Measurements from ENCODE around the gene TACC2.
A peak's percentile ranks its signal among the peaks of the same experiment; 100 is the strongest.
"Not testable (repeated sequence)": the region's sequence is repeated elsewhere in the genome, so short reads cannot be mapped to it uniquely, and the experiment has no call there.

The TACC2 gene

GRCh38 chr10:122010405-122011050 is 21.6 kb downstream of the TACC2 start:
- H3K27me3 ChIP-seq (ENCODE audit: insufficient read depth, low read length, poor library complexity), result no peaks in the 10 kb centered on the region
- no peak overlapping the region for H2BK5ac ChIP-seq (ENCODE audit: low read length)

GRCh38 chr10:122012731-122013130 is 23.8 kb downstream of the TACC2 start:
- H3K4me2 ChIP-seq (ENCODE audit: low read length), result no peak overlapping the region
- no peak overlapping the region for H3K23ac ChIP-seq (ENCODE audit: low read length)
- H3K18ac ChIP-seq (ENCODE audit: low read length), result no peak overlapping the region
- H3K4me3 ChIP-seq (ENCODE audit: low read length), result no peak overlapping the region
- H2AK5ac ChIP-seq (ENCODE audit: low read length), result no peak overlapping the region
- no peaks in the 10 kb centered on the region for H3K27me3 ChIP-seq (ENCODE audit: insufficient read depth, low read length, poor library complexity)
- H3K79me1 ChIP-seq (ENCODE audit: low read length), result no peaks in the 10 kb centered on the region
- no peak overlapping the region for H2BK15ac ChIP-seq (replicated peaks; ENCODE audit: low read depth)
- no peak overlapping the region for H2BK120ac ChIP-seq (ENCODE audit: low read depth, low read length)
- no peak overlapping the region for H2BK5ac ChIP-seq (ENCODE audit: low read length)
- no peaks in the 10 kb centered on the region for H3K4me1 ChIP-seq (ENCODE audit: control insufficient read depth, low read depth, low read length)
- no CpG with 5 or more reads among the region's 5 CpGs for WGBS (ENCODE audit: extremely low coverage, insufficient coverage, low lambda C conversion rate)
- no peak overlapping the region for H3K4ac ChIP-seq (ENCODE audit: low read depth, low read length)
- H4K8ac ChIP-seq (ENCODE audit: low read depth, low read length), result no peak overlapping the region
- no peak for DNase-seq
- H3K36me3 ChIP-seq (ENCODE audit: control insufficient read depth, insufficient read depth, low read length), result no peaks in the 10 kb centered on the region
- no peaks in the 10 kb centered on the region for H3K79me2 ChIP-seq (ENCODE audit: control insufficient read depth, insufficient read depth, low read length)
- H4K5ac ChIP-seq (ENCODE audit: low read length), result no peak overlapping the region
- no peak overlapping the region for H3K56ac ChIP-seq (ENCODE audit: low read length)
- H3K27ac ChIP-seq (ENCODE audit: low read depth, low read length), result no peak overlapping the region
- H3K9ac ChIP-seq (ENCODE audit: low read length), result no peak overlapping the region

More at GRCh38 chr10:122010405-122011050, 21.6 kb downstream of the TACC2 start:
- no peak overlapping the region for H3K4ac ChIP-seq (ENCODE audit: low read depth, low read length)
- H3K56ac ChIP-seq (ENCODE audit: low read length), result no peak overlapping the region
- H2BK120ac ChIP-seq (ENCODE audit: low read depth, low read length), result no peak overlapping the region
- H4K8ac ChIP-seq (ENCODE audit: low read depth, low read length), result no peak overlapping the region
- no peak overlapping the region for H3K4me2 ChIP-seq (ENCODE audit: low read length)
- H3K4me1 ChIP-seq (ENCODE audit: control insufficient read depth, low read depth, low read length), result no peaks in the 10 kb centered on the region
- no peak overlapping the region for H3K23ac ChIP-seq (ENCODE audit: low read length)
- no peaks in the 10 kb centered on the region for H3K36me3 ChIP-seq (ENCODE audit: control insufficient read depth, insufficient read depth, low read length)
- H2AK5ac ChIP-seq (ENCODE audit: low read length), result no peak overlapping the region
- H3K9ac ChIP-seq (ENCODE audit: low read length), result no peak overlapping the region
- H3K79me2 ChIP-seq (ENCODE audit: control insufficient read depth, insufficient read depth, low read length), result no peaks in the 10 kb centered on the region
- no peak for DNase-seq
- H3K4me3 ChIP-seq (ENCODE audit: low read length), result no peak overlapping the region
- H3K27ac ChIP-seq (ENCODE audit: low read depth, low read length), result no peak overlapping the region
- no peak overlapping the region for H2BK15ac ChIP-seq (replicated peaks; ENCODE audit: low read depth)
- WGBS (ENCODE audit: extremely low coverage, insufficient coverage, low lambda C conversion rate), result no CpG with 5 or more reads among the region's 4 CpGs
- no peak overlapping the region for H4K5ac ChIP-seq (ENCODE audit: low read length)
- no peak overlapping the region for H3K18ac ChIP-seq (ENCODE audit: low read length)
- no peaks in the 10 kb centered on the region for H3K79me1 ChIP-seq (ENCODE audit: low read length)

GRCh38 chr10:122013311-122013780 is 24.4 kb downstream of the TACC2 start:
- Histone ChIP-seq H3K56ac (ENCODE audit: low read length) (peak overlapping the region; percentile 49), H3K27ac (ENCODE audit: low read depth, low read length) (no peak overlapping the region), H3K23ac (ENCODE audit: low read length) (no peak overlapping the region), H3K9ac (ENCODE audit: low read length) (no peak overlapping the region), H3K79me2 (ENCODE audit: control insufficient read depth, insufficient read depth, low read length) (no peaks in the 10 kb centered on the region), H3K79me1 (ENCODE audit: low read length) (no peaks in the 10 kb centered on the region), H3K4ac (ENCODE audit: low read depth, low read length) (no peak overlapping the region), H4K5ac (ENCODE audit: low read length) (no peak overlapping the region), H3K4me1 (ENCODE audit: control insufficient read depth, low read depth, low read length) (no peaks in the 10 kb centered on the region), H2BK15ac (replicated peaks; ENCODE audit: low read depth) (no peak overlapping the region), H2BK5ac (ENCODE audit: low read length) (no peak overlapping the region), H2AK5ac (ENCODE audit: low read length) (no peak overlapping the region), H3K36me3 (ENCODE audit: control insufficient read depth, insufficient read depth, low read length) (no peaks in the 10 kb centered on the region), H3K27me3 (ENCODE audit: insufficient read depth, low read length, poor library complexity) (no peaks in the 10 kb centered on the region), H3K4me2 (ENCODE audit: low read length) (no peak overlapping the region), H3K18ac (ENCODE audit: low read length) (no peak overlapping the region), H2BK120ac (ENCODE audit: low read depth, low read length) (no peak overlapping the region), H4K8ac (ENCODE audit: low read depth, low read length) (no peak overlapping the region), H3K4me3 (ENCODE audit: low read length) (no peak overlapping the region)
- DNase-seq, result peak; percentile 69
- no CpG with 5 or more reads among the region's 8 CpGs for WGBS (ENCODE audit: extremely low coverage, insufficient coverage, low lambda C conversion rate)

- no CpG with 5 or more reads among the region's 3 CpGs for WGBS (ENCODE audit: extremely low coverage, insufficient coverage, low lambda C conversion rate)
These were observed 25.8 kb downstream of the TACC2 start for GRCh38 chr10:122014652-122015248.

GRCh38 chr10:122017926-122018325 is 29.0 kb downstream of the TACC2 start:
- not testable (repeated sequence) for H2BK15ac ChIP-seq (replicated peaks; ENCODE audit: low read depth); H4K5ac ChIP-seq (ENCODE audit: low read length); H2BK120ac ChIP-seq (ENCODE audit: low read depth, low read length); H3K4me3 ChIP-seq (ENCODE audit: low read length); H3K27ac ChIP-seq (ENCODE audit: low read depth, low read length); H3K4ac ChIP-seq (ENCODE audit: low read depth, low read length); H3K4me1 ChIP-seq (ENCODE audit: control insufficient read depth, low read depth, low read length); H3K9ac ChIP-seq (ENCODE audit: low read length); H3K18ac ChIP-seq (ENCODE audit: low read length); H3K79me1 ChIP-seq (ENCODE audit: low read length); H3K79me2 ChIP-seq (ENCODE audit: control insufficient read depth, insufficient read depth, low read length); H4K8ac ChIP-seq (ENCODE audit: low read depth, low read length); H3K56ac ChIP-seq (ENCODE audit: low read length); H3K27me3 ChIP-seq (ENCODE audit: insufficient read depth, low read length, poor library complexity); DNase-seq; H2BK5ac ChIP-seq (ENCODE audit: low read length); H2AK5ac ChIP-seq (ENCODE audit: low read length); H3K23ac ChIP-seq (ENCODE audit: low read length); H3K36me3 ChIP-seq (ENCODE audit: control insufficient read depth, insufficient read depth, low read length); H3K4me2 ChIP-seq (ENCODE audit: low read length)
- no CpG with 5 or more reads among the region's 4 CpGs for WGBS (ENCODE audit: extremely low coverage, insufficient coverage, low lambda C conversion rate)

More at GRCh38 chr10:122014652-122015248, 25.8 kb downstream of the TACC2 start:
- Histone ChIP-seq H3K56ac (ENCODE audit: low read length) (no peak overlapping the region), H3K27ac (ENCODE audit: low read depth, low read length) (no peak overlapping the region), H2AK5ac (ENCODE audit: low read length) (no peak overlapping the region), H3K27me3 (ENCODE audit: insufficient read depth, low read length, poor library complexity) (no peaks in the 10 kb centered on the region), H3K18ac (ENCODE audit: low read length) (no peak overlapping the region), H2BK15ac (replicated peaks; ENCODE audit: low read depth) (no peak overlapping the region), H3K4ac (ENCODE audit: low read depth, low read length) (no peak overlapping the region), H4K8ac (ENCODE audit: low read depth, low read length) (no peak overlapping the region), H3K4me3 (ENCODE audit: low read length) (no peak overlapping the region), H3K4me2 (ENCODE audit: low read length) (no peak overlapping the region), H3K9ac (ENCODE audit: low read length) (no peak overlapping the region), H3K23ac (ENCODE audit: low read length) (no peak overlapping the region), H3K79me1 (ENCODE audit: low read length) (no peaks in the 10 kb centered on the region), H2BK5ac (ENCODE audit: low read length) (no peak overlapping the region), H2BK120ac (ENCODE audit: low read depth, low read length) (no peak overlapping the region), H3K4me1 (ENCODE audit: control insufficient read depth, low read depth, low read length) (peaks cover 2% of the 10 kb centered on the region), H3K36me3 (ENCODE audit: control insufficient read depth, insufficient read depth, low read length) (no peaks in the 10 kb centered on the region), H3K79me2 (ENCODE audit: control insufficient read depth, insufficient read depth, low read length) (no peaks in the 10 kb centered on the region), H4K5ac (ENCODE audit: low read length) (no peak overlapping the region)
- DNase-seq, result no peak

Data from mesendoderm (in vitro differentiated cells).